HEK293 (cell line): ENCODE results near the gene DAGLB.

Source experiments
- CTCF ChIA-PET: fragments of 350-600 bp; formaldehyde crosslinking; extraction: SDS; loops from one replicate; lab custom pipeline; 2021; ENCODE audit warnings: antibody characterized with exemption; lab: Yijun Ruan, JAX
- POLR2A ChIA-PET: fragments of 300-600 bp; formaldehyde crosslinking; extraction: SDS; loops from one replicate; lab custom pipeline; 2020; ENCODE audit warnings: antibody characterized with exemption, inconsistent platforms; lab: Yijun Ruan, JAX
- H3K27ac ChIP-seq: fragments of 200-500 bp; sonication (Bioruptor generic); 2 replicates; pipeline ENCODE4 v1.5.1; 2014; ENCODE audit warnings: low read depth, low read length, control low read depth, inconsistent platforms; ENCODE audit errors: extremely low read depth
- H3K36me3 ChIP-seq, 2 experiments: fragments of 200-500 bp in 1 of 2; sonication (Bioruptor generic) in 1 of 2; 1 replicate in 1 of 2; 2 replicates in 1 of 2; pipeline ENCODE4 v1.5.1; 2014 to 2017; ENCODE audit warnings: inconsistent platforms in 2 of 2, low read length in 2 of 2; ENCODE audit not compliant: control insufficient read depth in 2 of 2, insufficient read depth in 1 of 2
- H3K4me1 ChIP-seq: fragments of 200-500 bp; sonication (Bioruptor generic); 2 replicates; pipeline ENCODE4 v1.5.1; 2014; ENCODE audit warnings: mild to moderate bottlenecking, low read length, inconsistent platforms; ENCODE audit not compliant: control insufficient read depth, insufficient read depth
- H3K4me3 ChIP-seq: 2 replicates; pipeline ENCODE4 v1.5.1; 2011; ENCODE audit warnings: low read depth, mild to moderate bottlenecking, control low read depth, low read length, moderate library complexity
- H3K9me3 ChIP-seq: fragments of 200-500 bp; sonication (Bioruptor generic); 2 replicates; pipeline ENCODE4 v1.5.1; 2014; ENCODE audit warnings: low read depth, low read length, inconsistent platforms; ENCODE audit not compliant: control insufficient read depth, insufficient read depth
- HOXA7 ChIP-seq: sonication (generic); formaldehyde crosslinking; IDR thresholded peaks from 2 replicates; pipeline ENCODE4 v1.8.1; 2022; ENCODE audit warnings: missing genetic modification reagents, borderline replicate concordance
- HOXD13 ChIP-seq: sonication (generic); formaldehyde crosslinking; IDR thresholded peaks from 2 replicates; pipeline ENCODE4 v1.8.0; 2022; ENCODE audit warnings: missing genetic modification reagents, borderline replicate concordance
- KLF8 ChIP-seq: fragments of 450-650 bp; formaldehyde crosslinking; IDR thresholded peaks from 2 replicates; pipeline ENCODE4 v1.5.1; 2016; ENCODE audit warnings: missing biosample characterization, missing genetic modification characterization
- KLF9 ChIP-seq: fragments of 450-650 bp; formaldehyde crosslinking; IDR thresholded peaks from 2 replicates; pipeline ENCODE4 v1.5.1; 2016; ENCODE audit warnings: missing biosample characterization, missing genetic modification characterization, low read depth
- MEIS1 ChIP-seq: sonication (generic); formaldehyde crosslinking; IDR thresholded peaks from 2 replicates; pipeline ENCODE4 v1.8.1; 2022; ENCODE audit warnings: missing genetic modification reagents, mild to moderate bottlenecking, borderline replicate concordance
- MZF1 ChIP-seq: fragments of 450-650 bp; formaldehyde crosslinking; IDR thresholded peaks from 2 replicates; pipeline ENCODE4 v1.5.1; 2017; ENCODE audit warnings: missing biosample characterization, missing genetic modification characterization, borderline replicate concordance
- ZBTB17 ChIP-seq: fragments of 450-650 bp; formaldehyde crosslinking; IDR thresholded peaks from 2 replicates; pipeline ENCODE4 v1.5.1; 2016; ENCODE audit warnings: missing biosample characterization, missing genetic modification characterization
- ZFP69B ChIP-seq: fragments of 450-650 bp; formaldehyde crosslinking; IDR thresholded peaks from 2 replicates; pipeline ENCODE4 v1.5.1; 2016; ENCODE audit warnings: missing biosample characterization, missing genetic modification characterization
- ZIC2 ChIP-seq: fragments of 450-650 bp; formaldehyde crosslinking; IDR thresholded peaks from 2 replicates; pipeline ENCODE4 v1.5.1; 2016; ENCODE audit warnings: missing biosample characterization, missing genetic modification characterization
- ZNF10 ChIP-seq: fragments of 450-650 bp; formaldehyde crosslinking; IDR thresholded peaks from 2 replicates; pipeline ENCODE4 v1.5.1; 2017; ENCODE audit warnings: missing biosample characterization, missing genetic modification characterization
- ZNF133 ChIP-seq: fragments of 450-650 bp; formaldehyde crosslinking; IDR thresholded peaks from 2 replicates; pipeline ENCODE4 v1.5.1; 2016; ENCODE audit warnings: missing biosample characterization, missing genetic modification characterization
- ZNF23 ChIP-seq: fragments of 450-650 bp; formaldehyde crosslinking; IDR thresholded peaks from 2 replicates; pipeline ENCODE4 v1.5.1; 2016; ENCODE audit warnings: missing biosample characterization, missing genetic modification characterization, borderline replicate concordance
- ZNF391 ChIP-seq: fragments of 450-650 bp; formaldehyde crosslinking; IDR thresholded peaks from 2 replicates; pipeline ENCODE4 v1.5.1; 2016; ENCODE audit warnings: low read depth, missing biosample characterization, missing genetic modification characterization, borderline replicate concordance
- ZNF394 ChIP-seq: fragments of 450-650 bp; formaldehyde crosslinking; IDR thresholded peaks from 2 replicates; pipeline ENCODE4 v1.5.1; 2016; ENCODE audit warnings: missing biosample characterization, missing genetic modification characterization, mild to moderate bottlenecking, moderate library complexity, borderline replicate concordance
- ZNF548 ChIP-seq: fragments of 450-650 bp; formaldehyde crosslinking; IDR thresholded peaks from 2 replicates; pipeline ENCODE4 v1.5.1; 2016; ENCODE audit warnings: missing biosample characterization, missing genetic modification characterization
- ZNF555 ChIP-seq: fragments of 450-650 bp; formaldehyde crosslinking; conservative IDR thresholded peaks from 2 replicates; pipeline ENCODE4 v1.5.1; 2017; ENCODE audit warnings: missing biosample characterization, mild to moderate bottlenecking, missing genetic modification characterization, inconsistent platforms
- ZNF660 ChIP-seq: fragments of 450-650 bp; IDR thresholded peaks from 2 replicates; pipeline ENCODE4 v1.5.1; 2018; ENCODE audit warnings: missing biosample characterization, mild to moderate bottlenecking, missing genetic modification characterization
- ZNF677 ChIP-seq: fragments of 450-650 bp; IDR thresholded peaks from 2 replicates; pipeline ENCODE4 v1.5.0; 2018; ENCODE audit warnings: missing biosample characterization, mild to moderate bottlenecking, missing genetic modification characterization, moderate library complexity
- ZXDB ChIP-seq: fragments of 450-650 bp; formaldehyde crosslinking; IDR thresholded peaks from 2 replicates; pipeline ENCODE4 v1.5.1; 2016; ENCODE audit warnings: missing biosample characterization, missing genetic modification characterization
- TF ChIP-seq, protein P1 (sequence below): fragments of 450-650 bp; formaldehyde crosslinking; IDR thresholded peaks from 2 replicates; pipeline ENCODE4 v1.5.1; 2016; ENCODE audit warnings: missing biosample characterization, missing genetic modification characterization
- TF ChIP-seq, protein P2 (sequence below): fragments of 450-650 bp; formaldehyde crosslinking; IDR thresholded peaks from 2 replicates; pipeline ENCODE4 v1.5.1; 2016; ENCODE audit warnings: missing biosample characterization, missing genetic modification characterization
- TF ChIP-seq, protein P3 (sequence below): fragments of 450-650 bp; formaldehyde crosslinking; IDR thresholded peaks from 2 replicates; pipeline ENCODE4 v1.5.1; 2016; ENCODE audit warnings: missing biosample characterization, missing genetic modification characterization, low read depth

DAGLB gene

DNA sequence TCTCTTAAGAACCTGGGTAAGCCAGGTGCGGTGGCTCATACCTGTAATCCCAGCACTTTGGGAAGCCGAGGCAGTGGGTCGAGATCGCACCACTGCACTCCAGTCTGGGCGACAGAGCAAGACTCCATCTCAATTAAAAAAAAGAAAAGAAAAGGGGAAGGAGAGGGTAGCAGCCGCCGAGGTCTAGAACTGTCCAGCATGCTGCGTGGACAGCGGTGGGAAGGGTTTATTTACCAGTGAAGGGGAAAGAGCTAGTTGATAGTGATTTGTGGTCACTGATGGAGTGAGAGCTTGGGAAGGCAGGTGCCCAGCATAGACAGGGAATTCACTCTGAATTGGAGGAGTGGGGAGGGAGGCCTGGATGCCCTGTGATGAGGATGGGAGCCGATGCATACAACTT, 43.4 kb upstream of the DAGLB start:
- Histone ChIP-seq H3K4me3 (no peak overlapping the region), H3K36me3 (no peaks in the 10 kb centered on the region), H3K9me3 (no peaks in the 10 kb centered on the region), H3K27ac (no peak overlapping the region), H3K4me1 (no peaks in the 10 kb centered on the region)
- TF ChIP-seq, protein P1, sequence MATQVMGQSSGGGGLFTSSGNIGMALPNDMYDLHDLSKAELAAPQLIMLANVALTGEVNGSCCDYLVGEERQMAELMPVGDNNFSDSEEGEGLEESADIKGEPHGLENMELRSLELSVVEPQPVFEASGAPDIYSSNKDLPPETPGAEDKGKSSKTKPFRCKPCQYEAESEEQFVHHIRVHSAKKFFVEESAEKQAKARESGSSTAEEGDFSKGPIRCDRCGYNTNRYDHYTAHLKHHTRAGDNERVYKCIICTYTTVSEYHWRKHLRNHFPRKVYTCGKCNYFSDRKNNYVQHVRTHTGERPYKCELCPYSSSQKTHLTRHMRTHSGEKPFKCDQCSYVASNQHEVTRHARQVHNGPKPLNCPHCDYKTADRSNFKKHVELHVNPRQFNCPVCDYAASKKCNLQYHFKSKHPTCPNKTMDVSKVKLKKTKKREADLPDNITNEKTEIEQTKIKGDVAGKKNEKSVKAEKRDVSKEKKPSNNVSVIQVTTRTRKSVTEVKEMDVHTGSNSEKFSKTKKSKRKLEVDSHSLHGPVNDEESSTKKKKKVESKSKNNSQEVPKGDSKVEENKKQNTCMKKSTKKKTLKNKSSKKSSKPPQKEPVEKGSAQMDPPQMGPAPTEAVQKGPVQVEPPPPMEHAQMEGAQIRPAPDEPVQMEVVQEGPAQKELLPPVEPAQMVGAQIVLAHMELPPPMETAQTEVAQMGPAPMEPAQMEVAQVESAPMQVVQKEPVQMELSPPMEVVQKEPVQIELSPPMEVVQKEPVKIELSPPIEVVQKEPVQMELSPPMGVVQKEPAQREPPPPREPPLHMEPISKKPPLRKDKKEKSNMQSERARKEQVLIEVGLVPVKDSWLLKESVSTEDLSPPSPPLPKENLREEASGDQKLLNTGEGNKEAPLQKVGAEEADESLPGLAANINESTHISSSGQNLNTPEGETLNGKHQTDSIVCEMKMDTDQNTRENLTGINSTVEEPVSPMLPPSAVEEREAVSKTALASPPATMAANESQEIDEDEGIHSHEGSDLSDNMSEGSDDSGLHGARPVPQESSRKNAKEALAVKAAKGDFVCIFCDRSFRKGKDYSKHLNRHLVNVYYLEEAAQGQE, result peak; percentile 70; the same call in 1 of the 2 replicates
- no peak for TF ChIP-seq ZNF677 (tag by site-specific recombination)
- ChIA-PET CTCF (interaction anchor here (1.2 kb wide), 1 partner anchor 11 kb away, joined by 3 read pairs; no protein-coding TSS in a partner anchor), POLR2A (no interaction called here)

DNA sequence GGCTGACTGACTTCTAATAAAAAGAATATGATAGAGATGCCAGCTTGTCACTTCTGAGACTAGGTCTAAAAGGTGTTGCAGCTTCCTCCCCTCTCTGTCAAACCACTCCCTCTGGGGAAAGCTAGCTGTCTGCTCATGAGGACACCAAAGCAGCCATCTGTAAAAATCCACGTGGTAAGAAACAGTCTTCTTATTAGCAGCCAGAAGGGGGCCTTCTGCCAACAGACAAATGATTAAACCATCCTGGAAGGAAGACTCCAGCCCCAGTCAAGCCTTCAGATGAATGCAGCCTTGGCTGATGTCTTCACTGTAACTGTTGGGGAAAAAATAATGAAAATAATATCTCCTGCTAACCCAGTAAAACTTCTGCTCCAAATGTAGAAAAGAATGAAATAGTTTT, 41.9 kb upstream of the DAGLB start:
- CTCF ChIA-PET, result no interaction called here
- POLR2A ChIA-PET, result no interaction called here
- no peak overlapping the region for H3K4me3 ChIP-seq
- no peaks in the 10 kb centered on the region for H3K36me3 ChIP-seq
- H3K9me3 ChIP-seq, result no peaks in the 10 kb centered on the region
- H3K27ac ChIP-seq, result no peak overlapping the region
- TF ChIP-seq ZNF391 (tag by site-specific recombination), result no peak
- TF ChIP-seq, all 188 proteins: peak for 0
- no peaks in the 10 kb centered on the region; the same call in 1 of the 2 replicates for H3K4me1 ChIP-seq

DNA sequence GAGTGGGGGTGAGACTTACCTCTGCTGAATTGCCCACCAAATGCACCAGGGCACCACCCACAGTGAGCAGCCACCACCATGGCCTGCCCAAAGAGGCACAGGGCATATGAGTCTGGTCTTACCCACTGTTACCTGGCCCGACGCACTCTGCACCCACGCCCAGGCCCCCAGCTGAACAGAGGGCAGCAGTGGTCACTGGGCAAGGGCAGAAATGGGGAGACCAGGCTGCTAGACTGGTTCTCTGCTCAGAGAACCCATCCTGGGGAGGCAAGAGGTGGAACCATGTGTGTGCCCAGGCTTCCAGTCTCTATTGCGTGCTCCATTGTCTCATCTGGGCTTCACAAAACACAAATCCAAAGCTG, 39.4 kb upstream of the DAGLB start:
- Histone ChIP-seq H3K9me3 (no peaks in the 10 kb centered on the region), H3K27ac (no peak overlapping the region), H3K36me3 (peaks cover 0 to 3% of the 10 kb centered on the region in 2 experiments; a peak in 1 of 3 replicates), H3K4me1 (no peaks in the 10 kb centered on the region; the same call in 1 of the 2 replicates), H3K4me3 (no peak overlapping the region)
- ChIA-PET POLR2A (no interaction called here), CTCF (no interaction called here)
- no peak for TF ChIP-seq ZNF394 (tag by site-specific recombination)
- TF ChIP-seq, protein P2, sequence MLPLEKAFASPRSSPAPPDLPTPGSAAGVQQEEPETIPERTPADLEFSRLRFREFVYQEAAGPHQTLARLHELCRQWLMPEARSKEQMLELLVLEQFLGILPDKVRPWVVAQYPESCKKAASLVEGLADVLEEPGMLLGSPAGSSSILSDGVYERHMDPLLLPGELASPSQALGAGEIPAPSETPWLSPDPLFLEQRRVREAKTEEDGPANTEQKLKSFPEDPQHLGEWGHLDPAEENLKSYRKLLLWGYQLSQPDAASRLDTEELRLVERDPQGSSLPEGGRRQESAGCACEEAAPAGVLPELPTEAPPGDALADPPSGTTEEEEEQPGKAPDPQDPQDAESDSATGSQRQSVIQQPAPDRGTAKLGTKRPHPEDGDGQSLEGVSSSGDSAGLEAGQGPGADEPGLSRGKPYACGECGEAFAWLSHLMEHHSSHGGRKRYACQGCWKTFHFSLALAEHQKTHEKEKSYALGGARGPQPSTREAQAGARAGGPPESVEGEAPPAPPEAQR (tag by site-specific recombination), result no peak
- no peak for TF ChIP-seq KLF8
- TF ChIP-seq ZFP69B (tag by site-specific recombination), result no peak
- no peak for TF ChIP-seq MEIS1 (CRISPR knock-in tag)
- no peak for TF ChIP-seq ZNF10 (tag by site-specific recombination)
- no peak for TF ChIP-seq ZXDB (tag by site-specific recombination)
- no peak for TF ChIP-seq ZNF548 (tag by site-specific recombination)
- TF ChIP-seq HOXD13 (CRISPR knock-in tag), result no peak
- no peak for TF ChIP-seq ZBTB17 (tag by site-specific recombination)
- no peak for TF ChIP-seq ZNF133 (tag by site-specific recombination)
- TF ChIP-seq ZNF660 (tag by site-specific recombination), result no peak
- no peak for TF ChIP-seq ZIC2 (tag by site-specific recombination)
- TF ChIP-seq, protein P3, sequence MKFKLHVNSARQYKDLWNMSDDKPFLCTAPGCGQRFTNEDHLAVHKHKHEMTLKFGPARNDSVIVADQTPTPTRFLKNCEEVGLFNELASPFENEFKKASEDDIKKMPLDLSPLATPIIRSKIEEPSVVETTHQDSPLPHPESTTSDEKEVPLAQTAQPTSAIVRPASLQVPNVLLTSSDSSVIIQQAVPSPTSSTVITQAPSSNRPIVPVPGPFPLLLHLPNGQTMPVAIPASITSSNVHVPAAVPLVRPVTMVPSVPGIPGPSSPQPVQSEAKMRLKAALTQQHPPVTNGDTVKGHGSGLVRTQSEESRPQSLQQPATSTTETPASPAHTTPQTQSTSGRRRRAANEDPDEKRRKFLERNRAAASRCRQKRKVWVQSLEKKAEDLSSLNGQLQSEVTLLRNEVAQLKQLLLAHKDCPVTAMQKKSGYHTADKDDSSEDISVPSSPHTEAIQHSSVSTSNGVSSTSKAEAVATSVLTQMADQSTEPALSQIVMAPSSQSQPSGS (tag by site-specific recombination), result no peak
- TF ChIP-seq ZNF555 (tag by site-specific recombination), result no peak
- TF ChIP-seq MZF1 (tag by site-specific recombination), result no peak
- no peak for TF ChIP-seq KLF9 (tag by site-specific recombination)
- TF ChIP-seq ZNF23 (tag by site-specific recombination), result no peak
- no peak for TF ChIP-seq HOXA7 (CRISPR knock-in tag)
